Spleen (tissue), 7 donors: ENCODE measurements around the gene LRCH4.

Experiments
- POLR2A ChIP-seq, 3 donors: fragments of 450-650 bp; IDR thresholded peaks; one replicate each; pipeline ENCODE4 v1.5.1; 2017; ENCODE audit warnings: antibody characterized with exemption in 3 of 3, mild to moderate bottlenecking in 1 of 3
- TF ChIP-seq, protein P1 (sequence below), 11 experiments: fragments of 200-600 bp in 7 of 11; fragments of 450-650 bp in 4 of 11; sonication (generic) in 4 of 11; IDR thresholded peaks in 8 of 11; conservative IDR thresholded peaks in 3 of 11; 1 replicate in 7 of 11; 2 replicates in 4 of 11; pipeline versions ENCODE4 v1.4.0 to v1.8.0; 2016 to 2021; ENCODE audit warnings: antibody characterized with exemption in 11 of 11, inconsistent platforms in 4 of 11, mild to moderate bottlenecking in 1 of 11
- donor health status: DM: no; HTN: no; CAD: no; lungs with moderate emphysema.
- donor health status: DM: no; HTN: no; CAD: no.
- donor health status: DM: no; HTN: no; CAD: no.

DNA sequence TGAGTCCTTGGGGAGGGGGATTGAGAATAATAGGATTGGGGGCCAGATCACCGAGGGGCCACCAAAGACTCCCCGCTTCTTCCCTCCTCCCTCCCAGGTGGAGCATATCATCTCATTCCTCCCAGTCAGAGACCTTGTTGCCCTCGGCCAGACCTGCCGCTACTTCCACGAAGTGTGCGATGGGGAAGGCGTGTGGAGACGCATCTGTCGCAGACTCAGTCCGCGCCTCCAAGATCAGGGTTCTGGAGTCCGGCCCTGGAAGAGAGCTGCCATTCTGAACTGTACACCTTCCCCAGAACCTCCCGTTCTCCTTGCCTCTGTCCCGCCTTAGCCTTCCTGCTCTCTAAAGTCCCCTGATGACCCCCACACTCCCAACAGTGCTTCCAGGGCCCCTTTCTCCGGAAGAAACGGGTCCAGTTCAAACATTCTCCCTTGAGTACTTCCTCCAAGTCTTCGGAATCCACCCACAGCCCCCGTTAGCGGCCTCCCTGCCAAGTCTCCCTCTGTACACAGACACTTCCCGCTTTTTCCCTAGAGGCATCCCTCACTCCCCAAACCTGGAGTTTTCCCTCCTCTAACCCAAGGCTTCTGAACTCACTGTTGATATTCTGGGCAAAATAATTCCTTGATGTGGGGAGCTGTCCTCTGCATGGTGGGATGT is 4.3 kb upstream of the LRCH4 start:
- TF ChIP-seq, protein P1, sequence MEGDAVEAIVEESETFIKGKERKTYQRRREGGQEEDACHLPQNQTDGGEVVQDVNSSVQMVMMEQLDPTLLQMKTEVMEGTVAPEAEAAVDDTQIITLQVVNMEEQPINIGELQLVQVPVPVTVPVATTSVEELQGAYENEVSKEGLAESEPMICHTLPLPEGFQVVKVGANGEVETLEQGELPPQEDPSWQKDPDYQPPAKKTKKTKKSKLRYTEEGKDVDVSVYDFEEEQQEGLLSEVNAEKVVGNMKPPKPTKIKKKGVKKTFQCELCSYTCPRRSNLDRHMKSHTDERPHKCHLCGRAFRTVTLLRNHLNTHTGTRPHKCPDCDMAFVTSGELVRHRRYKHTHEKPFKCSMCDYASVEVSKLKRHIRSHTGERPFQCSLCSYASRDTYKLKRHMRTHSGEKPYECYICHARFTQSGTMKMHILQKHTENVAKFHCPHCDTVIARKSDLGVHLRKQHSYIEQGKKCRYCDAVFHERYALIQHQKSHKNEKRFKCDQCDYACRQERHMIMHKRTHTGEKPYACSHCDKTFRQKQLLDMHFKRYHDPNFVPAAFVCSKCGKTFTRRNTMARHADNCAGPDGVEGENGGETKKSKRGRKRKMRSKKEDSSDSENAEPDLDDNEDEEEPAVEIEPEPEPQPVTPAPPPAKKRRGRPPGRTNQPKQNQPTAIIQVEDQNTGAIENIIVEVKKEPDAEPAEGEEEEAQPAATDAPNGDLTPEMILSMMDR (IDR thresholded peaks at IDR 0.05 in 8 of 11, conservative IDR thresholded peaks at IDR 0.05 in 3 of 11): no peak
- TF ChIP-seq POLR2A (IDR thresholded peaks at IDR 0.05): no peak
